LNCaP clone FGC (cell line): Measurements from ENCODE around the gene NEUROD2.

Experiments
- DNase-seq: peaks from one replicate; pipeline ENCODE4 v3.0.0-alpha.2; 2011; ENCODE audit warnings: low read depth
- H3K4me3 ChIP-seq: 2 replicates; pipeline ENCODE4 v1.5.1; 2011; ENCODE audit warnings: mild to moderate bottlenecking, low read depth, low read length, control low read depth
- TF ChIP-seq, protein P1 (sequence below): IDR thresholded peaks from 2 replicates; pipeline ENCODE4 v1.5.1; 2012; ENCODE audit warnings: mild to moderate bottlenecking; ENCODE audit not compliant: control insufficient read depth, insufficient read depth; ENCODE audit errors: extremely low read depth

NEUROD2 gene

DNA sequence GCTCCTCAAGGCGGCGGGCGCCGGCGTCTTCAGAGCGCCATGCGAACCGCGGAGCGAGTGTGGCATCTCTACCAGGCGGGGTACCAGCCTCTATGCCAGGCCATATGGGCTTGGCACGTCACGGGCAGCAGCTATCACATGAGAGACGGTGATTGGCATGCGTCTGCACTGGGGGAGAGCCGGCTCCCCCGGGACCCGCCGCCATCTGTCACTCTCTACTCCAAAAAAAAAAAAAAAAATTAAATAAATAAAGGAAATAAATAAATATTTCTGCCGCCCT is at the start of gene NEUROD2:
Gene NEUROD2 (minus strand): TSS at position 70 of the 280 bp plus-strand sequence. CDS start 1,321 bp downstream, outside the sequence.
- TF ChIP-seq, protein P1, sequence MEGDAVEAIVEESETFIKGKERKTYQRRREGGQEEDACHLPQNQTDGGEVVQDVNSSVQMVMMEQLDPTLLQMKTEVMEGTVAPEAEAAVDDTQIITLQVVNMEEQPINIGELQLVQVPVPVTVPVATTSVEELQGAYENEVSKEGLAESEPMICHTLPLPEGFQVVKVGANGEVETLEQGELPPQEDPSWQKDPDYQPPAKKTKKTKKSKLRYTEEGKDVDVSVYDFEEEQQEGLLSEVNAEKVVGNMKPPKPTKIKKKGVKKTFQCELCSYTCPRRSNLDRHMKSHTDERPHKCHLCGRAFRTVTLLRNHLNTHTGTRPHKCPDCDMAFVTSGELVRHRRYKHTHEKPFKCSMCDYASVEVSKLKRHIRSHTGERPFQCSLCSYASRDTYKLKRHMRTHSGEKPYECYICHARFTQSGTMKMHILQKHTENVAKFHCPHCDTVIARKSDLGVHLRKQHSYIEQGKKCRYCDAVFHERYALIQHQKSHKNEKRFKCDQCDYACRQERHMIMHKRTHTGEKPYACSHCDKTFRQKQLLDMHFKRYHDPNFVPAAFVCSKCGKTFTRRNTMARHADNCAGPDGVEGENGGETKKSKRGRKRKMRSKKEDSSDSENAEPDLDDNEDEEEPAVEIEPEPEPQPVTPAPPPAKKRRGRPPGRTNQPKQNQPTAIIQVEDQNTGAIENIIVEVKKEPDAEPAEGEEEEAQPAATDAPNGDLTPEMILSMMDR: no peak
- H3K4me3 ChIP-seq: no peak within 1 kb of the TSS
- DNase-seq: no peak

DNA sequence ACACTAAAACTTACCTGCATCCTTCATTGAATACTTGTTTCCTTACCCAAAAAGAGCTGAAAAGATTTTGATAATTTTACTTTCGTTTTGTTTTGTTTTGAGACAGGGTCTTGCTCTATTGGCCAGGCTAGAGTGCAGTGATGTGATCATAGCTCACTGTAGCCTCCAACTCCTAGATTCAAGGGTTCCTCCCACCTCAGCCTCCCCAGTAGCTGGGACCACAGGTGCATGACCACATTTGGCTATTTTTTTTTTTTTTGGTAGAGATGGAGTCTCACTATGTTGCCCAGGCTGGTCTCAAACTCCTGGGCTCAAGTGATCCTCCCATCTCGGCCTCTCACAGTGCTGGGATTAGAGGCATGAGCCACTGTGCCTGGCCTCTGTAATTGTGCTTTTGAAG is 47.4 kb upstream of the NEUROD2 start:
- TF ChIP-seq, protein P1: no peak
- DNase-seq: no peak
- no peak overlapping the region for H3K4me3 ChIP-seq

DNA sequence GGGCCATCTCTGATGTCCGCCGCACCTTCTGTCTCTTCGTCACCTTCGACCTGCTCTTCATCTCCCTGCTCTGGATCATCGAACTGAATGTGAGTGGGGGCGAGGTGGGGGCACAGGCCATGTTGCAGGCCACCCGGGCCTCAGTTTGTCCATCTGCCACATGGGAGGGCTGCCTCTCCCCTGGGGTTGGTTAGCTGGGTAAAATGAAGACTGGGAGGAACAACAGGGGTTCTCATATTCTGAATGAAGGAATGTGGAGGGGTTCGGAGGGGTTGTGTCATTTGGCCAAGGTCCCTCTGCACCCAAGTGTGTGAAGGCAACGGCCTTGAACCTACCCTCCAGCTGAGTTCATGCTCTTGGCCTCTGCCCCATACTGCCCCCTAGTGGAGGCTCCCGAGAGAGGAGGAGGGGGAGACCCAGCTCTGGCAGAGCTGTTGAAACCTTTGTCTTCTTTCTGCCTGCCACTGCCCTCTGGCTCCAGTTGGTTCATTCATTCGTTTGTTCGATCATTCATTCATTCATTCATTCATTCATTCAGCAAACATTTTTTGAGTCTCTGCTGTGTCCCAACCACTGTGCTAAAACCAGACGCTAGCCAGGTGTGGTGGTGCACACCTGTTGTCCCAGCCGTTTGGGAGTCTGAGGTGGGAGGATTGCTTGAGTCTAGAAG is 46.1 kb upstream of the NEUROD2 start:
- no peak overlapping the region for H3K4me3 ChIP-seq
- TF ChIP-seq, protein P1: peak; percentile 64
- no peak for DNase-seq

DNA sequence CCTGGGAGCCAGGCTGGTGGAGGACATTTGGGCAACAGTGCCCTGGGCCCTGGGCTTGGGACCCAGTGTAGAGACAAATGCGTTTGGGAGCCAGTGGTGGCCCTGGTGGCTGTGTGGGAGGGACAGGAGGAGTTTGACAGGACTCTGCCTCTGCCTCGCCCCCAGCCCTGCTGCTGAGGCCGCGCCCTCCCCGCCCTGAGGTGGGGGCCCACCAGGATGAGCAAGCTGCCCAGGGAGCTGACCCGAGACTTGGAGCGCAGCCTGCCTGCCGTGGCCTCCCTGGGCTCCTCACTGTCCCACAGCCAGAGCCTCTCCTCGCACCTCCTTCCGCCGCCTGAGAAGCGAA is 45.6 kb upstream of the NEUROD2 start:
- TF ChIP-seq, protein P1: no peak
- DNase-seq: no peak
- H3K4me3 ChIP-seq: no peak overlapping the region

DNA sequence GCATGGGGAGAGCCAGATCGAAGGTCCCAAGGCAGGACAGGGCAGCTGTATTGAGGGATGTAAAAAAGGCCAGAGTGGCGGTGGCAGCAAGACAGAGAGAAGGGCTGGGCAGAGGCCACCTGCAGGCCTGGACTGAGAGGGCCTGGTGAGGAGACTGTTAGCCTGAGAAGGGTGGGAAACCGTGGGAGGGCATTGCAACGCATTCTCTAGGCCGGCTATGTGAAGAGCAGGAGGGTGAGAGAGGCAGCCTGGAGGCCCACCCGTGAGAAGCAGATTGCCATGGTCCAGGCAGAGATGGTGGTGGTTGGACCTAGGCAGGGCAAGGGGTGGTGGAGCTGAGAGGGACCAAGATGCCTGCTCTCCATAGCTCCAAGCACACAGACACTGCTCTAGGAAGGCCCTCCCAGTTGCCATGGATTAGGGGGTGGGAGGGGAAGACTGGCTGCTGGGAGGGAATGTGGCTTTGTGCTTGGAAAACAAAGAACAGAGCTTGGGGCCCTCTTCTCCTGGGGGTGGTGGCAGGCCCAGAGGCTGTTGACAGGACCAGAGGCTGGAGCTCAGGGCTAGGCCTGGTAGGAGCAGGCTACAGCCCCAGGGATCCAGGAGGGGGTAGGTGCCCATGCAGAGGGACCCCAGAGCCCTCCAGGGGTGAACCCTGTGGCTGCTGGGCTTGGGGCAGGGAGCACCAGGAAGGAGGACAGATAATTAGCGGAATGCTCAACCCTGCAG is 45.0 kb upstream of the NEUROD2 start:
- DNase-seq: no peak
- H3K4me3 ChIP-seq: no peak overlapping the region
- TF ChIP-seq, protein P1: no peak

DNA sequence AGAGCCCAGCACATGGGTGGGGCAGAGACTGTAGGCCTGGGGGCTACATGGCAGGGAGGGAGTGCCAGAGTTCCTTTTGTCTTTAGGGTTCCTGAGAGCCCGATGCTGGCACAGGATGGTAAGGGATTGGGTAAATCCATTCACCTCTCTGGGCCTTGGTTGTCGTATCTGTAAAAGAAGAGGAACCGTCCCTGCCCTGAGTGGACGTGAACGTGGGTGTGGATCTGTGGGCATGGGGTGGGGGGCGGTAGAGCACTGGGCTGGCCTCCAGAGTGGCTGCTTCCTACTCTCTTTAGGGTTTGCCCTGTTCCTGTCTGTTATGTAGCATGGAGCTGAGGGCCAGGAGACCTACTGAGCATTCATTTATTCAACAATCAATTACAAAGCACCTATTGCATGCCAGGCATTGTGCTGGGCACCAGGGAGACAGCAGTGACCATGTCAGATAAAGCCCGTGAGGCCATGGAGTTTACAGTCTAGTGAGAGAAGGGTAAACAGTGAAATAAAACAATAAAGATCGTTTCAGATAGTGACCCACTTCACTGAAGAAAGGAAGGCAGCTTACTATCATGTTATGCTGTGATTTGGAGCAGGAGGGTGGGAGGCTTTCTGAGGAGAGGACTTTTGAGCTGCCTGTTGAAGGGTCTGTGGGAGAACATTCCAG is 44.3 kb upstream of the NEUROD2 start:
- DNase-seq: peak; percentile 75
- TF ChIP-seq, protein P1: no peak
- no peak overlapping the region for H3K4me3 ChIP-seq
